NCI-H774 (cell line): ENCODE data around the gene ZNF516.

Experiments
- DNase-seq: peaks from one replicate; lab custom pipeline; 2025; lab: John Stamatoyannopoulos, UW

The ZNF516 gene

GRCh38 chr18:76455003-76455676, 39.9 kb downstream of the ZNF516 start:
- no peak for DNase-seq

GRCh38 chr18:76454418-76454817, 40.6 kb downstream of the ZNF516 start:
- DNase-seq: no peak

GRCh38 chr18:76453932-76454331, 41.1 kb downstream of the ZNF516 start:
- no peak for DNase-seq

- DNase-seq: no peak
These were observed 41.9 kb downstream of the ZNF516 start for GRCh38 chr18:76453057-76453561.

- DNase-seq: no peak
These were observed 42.7 kb downstream of the ZNF516 start for GRCh38 chr18:76452357-76452756.

GRCh38 chr18:76451396-76452331, 43.4 kb downstream of the ZNF516 start:
- no peak for DNase-seq

- DNase-seq: no peak
These were observed 44.3 kb downstream of the ZNF516 start for GRCh38 chr18:76450452-76451395.

GRCh38 chr18:76449111-76449453, 46.0 kb downstream of the ZNF516 start:
- no peak for DNase-seq

GRCh38 chr18:76448256-76449110, 46.6 kb downstream of the ZNF516 start:
- no peak for DNase-seq

GRCh38 chr18:76447258-76447890, 47.7 kb downstream of the ZNF516 start:
- DNase-seq: no peak

- DNase-seq: no peak
These were observed 48.5 kb downstream of the ZNF516 start for GRCh38 chr18:76446321-76447257.

- DNase-seq: no peak
These were observed 49.3 kb downstream of the ZNF516 start for GRCh38 chr18:76445741-76446232.

- no peak for DNase-seq
These were observed 49.8 kb downstream of the ZNF516 start for GRCh38 chr18:76445275-76445674.

- DNase-seq: no peak
These were observed 50.5 kb downstream of the ZNF516 start for GRCh38 chr18:76444446-76445105.

- no peak for DNase-seq
These were observed 51.3 kb downstream of the ZNF516 start for GRCh38 chr18:76443519-76444445.

- no peak for DNase-seq
These were observed 52.5 kb downstream of the ZNF516 start for GRCh38 chr18:76442413-76443171.
